Measurements from ENCODE around the gene COG8.

GRCh38 chr16:69334696-69335095 is 4.7 kb downstream of the COG8 start:
- TF ChIP-seq CTCF (IDR thresholded peaks at IDR 0.05), result no peak
- TF ChIP-seq POLR2A (IDR thresholded peaks at IDR 0.05), result no peak
- TF ChIP-seq POLR2AphosphoS5 (IDR thresholded peaks at IDR 0.05; ENCODE audit: insufficient read depth in 1 of 2, low read depth in 1 of 2), result no peak

Measured in vagina (tissue), 2 donors.